Thoracic aorta (tissue), 2 donors: ENCODE measurements around the gene STIM1. TPM values are rescaled to one million over a fixed set of nuclear protein-coding genes. Genes with fewer than 3 reads are reported as not detected.

Experiments used
- ATAC-seq: fragments of 150-250 bp; one replicate; pipeline ENCODE4 v1.8.0; 2017; ENCODE audit warnings: low read depth; ENCODE audit not compliant: insufficient number of reproducible peaks, low FRiP score
- DNase-seq: peaks from one replicate; pipeline ENCODE4 v3.0.0-alpha.2; 2020; ENCODE audit warnings: low spot score
- H3K27ac ChIP-seq, 2 donors: fragments of 200-600 bp; sonication (generic); 1 replicate in 1 of 2; 2 replicates in 1 of 2; pipeline ENCODE4 v1.5.1; 2016; ENCODE audit warnings: mild to moderate bottlenecking in 2 of 2, moderate library complexity in 2 of 2
- H3K27me3 ChIP-seq: fragments of 200-600 bp; sonication (generic); replicated peaks from 2 replicates; pipeline ENCODE4 v1.6.0; 2016; ENCODE audit warnings: mild to moderate bottlenecking; ENCODE audit not compliant: insufficient read depth
- H3K36me3 ChIP-seq: fragments of 200-600 bp; sonication (generic); one replicate; pipeline ENCODE4 v1.5.1; 2016
- H3K4me1 ChIP-seq, 2 donors: fragments of 200-600 bp; sonication (generic); 1 replicate in 1 of 2; 2 replicates in 1 of 2; pipeline versions ENCODE4 v1.5.1 to v1.6.0; 2016; ENCODE audit warnings: low read depth in 2 of 2, mild to moderate bottlenecking in 1 of 2; ENCODE audit not compliant: control insufficient read depth in 1 of 2
- H3K4me3 ChIP-seq: fragments of 200-600 bp; sonication (generic); 2 replicates; pipeline ENCODE4 v1.5.1; 2016; ENCODE audit warnings: mild to moderate bottlenecking
- H3K9me3 ChIP-seq: fragments of 200-600 bp; sonication (generic); 2 replicates; pipeline ENCODE4 v1.5.1; 2016
- total RNA-seq, 2 donors: library from RNA; depleted of rRNA; stranded (reverse); fragments of >200 nt; gene quantifications; one replicate each; pipeline versions ENCODE4 v1.1.0 to v1.2.3, GENCODE V29; 2016
- TF ChIP-seq, protein P1 (sequence below): fragments of 200-600 bp; sonication (generic); IDR thresholded peaks from one replicate; pipeline ENCODE4 v1.5.1; 2019; ENCODE audit warnings: antibody characterized with exemption

STIM1 gene
- total RNA-seq, 2 donors from 2014 or later = 53.8 to 63.0 TPM

- Histone ChIP-seq H3K27me3 (no peaks in the 10 kb centered on the region), H3K27ac (no peak overlapping the region), H3K9me3 (no peaks in the 10 kb centered on the region), H3K4me3 (no peak overlapping the region), H3K4me1 (peaks cover 20 to 51% of the 10 kb centered on the region in 2 donors), H3K36me3 (no peaks in the 10 kb centered on the region)
- ATAC-seq = no peak
- no peak for DNase-seq
- TF ChIP-seq, protein P1, sequence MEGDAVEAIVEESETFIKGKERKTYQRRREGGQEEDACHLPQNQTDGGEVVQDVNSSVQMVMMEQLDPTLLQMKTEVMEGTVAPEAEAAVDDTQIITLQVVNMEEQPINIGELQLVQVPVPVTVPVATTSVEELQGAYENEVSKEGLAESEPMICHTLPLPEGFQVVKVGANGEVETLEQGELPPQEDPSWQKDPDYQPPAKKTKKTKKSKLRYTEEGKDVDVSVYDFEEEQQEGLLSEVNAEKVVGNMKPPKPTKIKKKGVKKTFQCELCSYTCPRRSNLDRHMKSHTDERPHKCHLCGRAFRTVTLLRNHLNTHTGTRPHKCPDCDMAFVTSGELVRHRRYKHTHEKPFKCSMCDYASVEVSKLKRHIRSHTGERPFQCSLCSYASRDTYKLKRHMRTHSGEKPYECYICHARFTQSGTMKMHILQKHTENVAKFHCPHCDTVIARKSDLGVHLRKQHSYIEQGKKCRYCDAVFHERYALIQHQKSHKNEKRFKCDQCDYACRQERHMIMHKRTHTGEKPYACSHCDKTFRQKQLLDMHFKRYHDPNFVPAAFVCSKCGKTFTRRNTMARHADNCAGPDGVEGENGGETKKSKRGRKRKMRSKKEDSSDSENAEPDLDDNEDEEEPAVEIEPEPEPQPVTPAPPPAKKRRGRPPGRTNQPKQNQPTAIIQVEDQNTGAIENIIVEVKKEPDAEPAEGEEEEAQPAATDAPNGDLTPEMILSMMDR = no peak
These were observed 97.3 kb downstream of the STIM1 start for GRCh38 chr11:3952715-3953114.

GRCh38 chr11:3953327-3953726, 97.9 kb downstream of the STIM1 start:
- H3K9me3 ChIP-seq = no peaks in the 10 kb centered on the region
- H3K27me3 ChIP-seq = no peaks in the 10 kb centered on the region
- TF ChIP-seq, protein P1 = no peak
- H3K4me3 ChIP-seq = no peak overlapping the region
- no peaks in the 10 kb centered on the region for H3K36me3 ChIP-seq
- ATAC-seq (no peak), DNase-seq (no peak)
- no peak overlapping the region for H3K27ac ChIP-seq
- peaks cover 16 to 45% of the 10 kb centered on the region in 2 donors for H3K4me1 ChIP-seq

DNA sequence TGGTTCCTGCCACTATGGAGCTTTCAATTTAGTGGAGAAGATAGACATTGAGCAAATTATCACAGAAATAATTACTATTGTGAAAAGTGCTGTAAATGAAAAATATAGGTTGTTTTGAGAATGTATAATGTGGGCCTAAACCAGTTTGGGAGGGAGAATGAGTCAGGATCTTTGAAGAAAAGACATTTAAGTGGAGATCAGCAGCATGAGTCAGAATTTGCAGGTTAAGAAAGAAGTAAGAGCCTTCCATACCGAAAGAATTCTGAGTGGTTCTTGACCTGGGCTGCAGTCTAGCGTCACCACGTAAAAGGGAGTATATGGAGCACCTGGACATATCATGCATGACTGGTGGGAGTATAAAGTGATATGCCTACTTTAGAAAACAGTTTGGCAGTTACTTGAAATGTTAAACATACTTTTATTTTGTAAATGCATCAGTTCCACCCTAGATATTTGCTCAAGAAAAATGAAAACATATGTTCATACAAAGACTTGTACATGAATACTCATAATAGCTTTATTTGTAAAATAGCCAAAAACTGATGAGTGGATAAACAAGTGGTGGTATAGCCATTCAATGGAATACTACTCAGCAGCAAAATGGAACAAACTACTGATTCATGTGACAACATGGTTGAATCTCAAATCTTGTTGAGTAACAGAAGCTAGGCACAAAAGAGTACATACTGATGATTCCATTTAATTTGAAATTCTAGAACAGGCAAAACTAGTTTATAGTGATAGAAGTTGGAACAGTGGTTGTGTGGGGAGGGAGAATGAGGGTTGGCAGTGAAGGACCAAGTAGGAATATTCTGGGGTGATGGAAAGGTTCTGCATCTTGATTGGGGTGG, 99.2 kb downstream of the STIM1 start:
- ATAC-seq (no peak), DNase-seq (no peak)
- Histone ChIP-seq H3K36me3 (no peaks in the 10 kb centered on the region), H3K9me3 (no peaks in the 10 kb centered on the region), H3K27ac (no peak overlapping the region), H3K4me3 (no peak overlapping the region), H3K4me1 (peaks cover 13 to 37% of the 10 kb centered on the region in 2 donors), H3K27me3 (no peaks in the 10 kb centered on the region)
- TF ChIP-seq, protein P1 = no peak

DNA sequence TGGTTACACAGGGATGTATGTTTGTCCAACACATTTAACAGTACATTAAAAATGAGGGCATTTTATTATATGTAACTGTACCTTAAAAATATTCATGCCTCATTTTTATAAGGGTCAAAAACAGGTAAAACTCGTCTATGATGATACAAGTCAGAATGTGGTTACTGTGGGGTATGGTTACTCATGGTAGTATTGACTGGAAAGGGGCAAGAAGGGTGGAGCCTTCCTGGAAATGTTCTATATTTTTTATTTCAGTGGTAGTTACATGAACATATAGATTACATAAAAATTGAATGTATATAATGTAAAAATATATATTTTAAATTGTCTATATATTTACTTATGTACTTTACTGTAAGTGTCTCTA, 99.8 kb downstream of the STIM1 start:
- TF ChIP-seq, protein P1 = no peak
- H3K4me1 ChIP-seq = peaks cover 13 to 37% of the 10 kb centered on the region in 2 donors
- no peaks in the 10 kb centered on the region for H3K36me3 ChIP-seq
- DNase-seq = no peak
- no peak for ATAC-seq
- H3K27ac ChIP-seq = no peak overlapping the region
- H3K27me3 ChIP-seq = no peaks in the 10 kb centered on the region
- no peak overlapping the region for H3K4me3 ChIP-seq
- no peaks in the 10 kb centered on the region for H3K9me3 ChIP-seq

GRCh38 chr11:3956038-3956437, 100.6 kb downstream of the STIM1 start:
- H3K4me1 ChIP-seq = peaks cover 6 to 30% of the 10 kb centered on the region in 2 donors
- no peak overlapping the region for H3K27ac ChIP-seq
- no peaks in the 10 kb centered on the region for H3K27me3 ChIP-seq
- TF ChIP-seq, protein P1 = no peak
- H3K4me3 ChIP-seq = no peak overlapping the region
- no peaks in the 10 kb centered on the region for H3K36me3 ChIP-seq
- no peak for DNase-seq
- no peak for ATAC-seq
- H3K9me3 ChIP-seq = no peaks in the 10 kb centered on the region
